GM23338 (cell line): ENCODE data around the gene SGMS2. TPM values are rescaled to one million over a fixed set of nuclear protein-coding genes. Genes with fewer than 3 reads are reported as not detected.

ENCODE experiments used
- ATAC-seq: fragments of 200-7000 bp; cut with Tn5 transposase; 3 replicates; pipeline ENCODE4 v1.9.1; 2020
- DNase-seq: peaks from one replicate; pipeline ENCODE4 v3.0.0-alpha.2; 2015; ENCODE audit warnings: low spot score
- H2AFZ ChIP-seq: fragments of 200-600 bp; sonication (generic); 2 replicates; pipeline ENCODE4 v1.8.0; 2016; ENCODE audit warnings: antibody characterized with exemption, mild to moderate bottlenecking, moderate library complexity
- H3F3A ChIP-seq: fragments of 200-600 bp; sonication (generic); replicated peaks from 2 replicates; pipeline ENCODE4 v1.8.0; 2017; ENCODE audit warnings: antibody characterized with exemption, mixed run types, low read depth
- H3K27ac ChIP-seq: fragments of 200-600 bp; sonication (generic); 2 replicates; pipeline ENCODE4 v1.6.1; 2016; ENCODE audit warnings: low read depth
- H3K27me3 ChIP-seq: fragments of 200-600 bp; sonication (generic); 2 replicates; pipeline ENCODE4 v1.8.0; 2016; ENCODE audit warnings: mild to moderate bottlenecking, mixed run types, moderate library complexity; ENCODE audit not compliant: insufficient read depth
- H3K36me3 ChIP-seq: fragments of 200-600 bp; sonication (generic); 2 replicates; pipeline ENCODE4 v1.8.0; 2016; ENCODE audit warnings: mild to moderate bottlenecking; ENCODE audit not compliant: insufficient read depth
- H3K4me1 ChIP-seq: fragments of 200-600 bp; sonication (generic); 2 replicates; pipeline ENCODE4 v1.8.0; 2016; ENCODE audit warnings: mild to moderate bottlenecking, moderate library complexity; ENCODE audit not compliant: insufficient read depth
- H3K4me2 ChIP-seq: fragments of 200-600 bp; sonication (generic); 2 replicates; pipeline ENCODE4 v1.7.1; 2017; ENCODE audit warnings: mixed run types
- H3K4me3 ChIP-seq: fragments of 200-600 bp; sonication (generic); 2 replicates; pipeline ENCODE4 v1.6.1; 2016; ENCODE audit warnings: mixed run types
- H3K79me2 ChIP-seq: fragments of 200-600 bp; sonication (generic); replicated peaks from 2 replicates; pipeline ENCODE4 v1.8.0; 2017; ENCODE audit warnings: mild to moderate bottlenecking; ENCODE audit not compliant: insufficient read depth
- H3K9me2 ChIP-seq: fragments of 200-600 bp; sonication (generic); 2 replicates; pipeline ENCODE4 v1.8.0; 2017; ENCODE audit not compliant: insufficient read depth
- H4K20me1 ChIP-seq: fragments of 200-600 bp; sonication (generic); replicated peaks from 2 replicates; pipeline ENCODE4 v1.8.0; 2017; ENCODE audit warnings: mild to moderate bottlenecking; ENCODE audit not compliant: insufficient read depth
- H3K27ac Mint-ChIP-seq: 2 replicates; pipeline ENCODE4 v1.8.0; 2020; ENCODE audit warnings: inconsistent platforms, mild to moderate bottlenecking, moderate library complexity, mixed read lengths
- H3K27me3 Mint-ChIP-seq: 3 replicates; pipeline ENCODE4 v1.8.0; 2022; ENCODE audit warnings: low read depth, mild to moderate bottlenecking, moderate library complexity, mixed read lengths, inconsistent platforms; ENCODE audit not compliant: insufficient read depth, poor library complexity
- H3K36me3 Mint-ChIP-seq: 3 replicates; pipeline ENCODE4 v1.8.0; 2021; ENCODE audit warnings: low read depth, mild to moderate bottlenecking, inconsistent platforms, moderate library complexity, mixed read lengths
- H3K4me1 Mint-ChIP-seq: 3 replicates; pipeline ENCODE4 v1.8.0; 2020; ENCODE audit warnings: mild to moderate bottlenecking, inconsistent platforms, mixed read lengths
- H3K4me3 Mint-ChIP-seq: 3 replicates; pipeline ENCODE4 v1.8.0; 2021; ENCODE audit warnings: moderate library complexity, mild to moderate bottlenecking, inconsistent platforms, mixed read lengths
- H3K9me3 Mint-ChIP-seq: 3 replicates; pipeline ENCODE4 v1.8.0; 2020; ENCODE audit warnings: moderate library complexity, mild to moderate bottlenecking, inconsistent platforms, mixed read lengths
- CREB1 ChIP-seq: fragments of 250-450 bp; sonication (Bioruptor Pico); IDR thresholded peaks from 2 replicates; pipeline ENCODE4 v1.5.0; 2020; ENCODE audit warnings: low read depth, mild to moderate bottlenecking, moderate library complexity
- EZH2 ChIP-seq: fragments of 200-600 bp; sonication (generic); IDR thresholded peaks from one replicate; pipeline ENCODE4 v1.8.0; 2017; ENCODE audit warnings: antibody characterized with exemption, mild to moderate bottlenecking, low read depth; ENCODE audit not compliant: unreplicated experiment
- EZH2phosphoT487 ChIP-seq: fragments of 200-600 bp; sonication (generic); IDR thresholded peaks from one replicate; pipeline ENCODE4 v1.8.1; 2018; ENCODE audit warnings: antibody characterized with exemption; ENCODE audit not compliant: unreplicated experiment
- JUNB ChIP-seq: IDR thresholded peaks from one replicate; pipeline ENCODE4 v1.6.1; 2016; ENCODE audit warnings: antibody characterized with exemption; ENCODE audit not compliant: unreplicated experiment
- NANOG ChIP-seq: IDR thresholded peaks from 2 replicates; pipeline ENCODE4 v1.6.1; 2016; ENCODE audit warnings: antibody characterized with exemption, borderline replicate concordance
- POLR2AphosphoS5 ChIP-seq: IDR thresholded peaks from 2 replicates; pipeline ENCODE4 v1.6.1; 2016; ENCODE audit warnings: antibody characterized with exemption, low read depth
- STAT1 ChIP-seq: IDR thresholded peaks from one replicate; pipeline ENCODE4 v1.6.1; 2016; ENCODE audit warnings: antibody characterized with exemption; ENCODE audit not compliant: unreplicated experiment
- ZNF114 ChIP-seq: fragments of 250-450 bp; sonication (Bioruptor Pico); IDR thresholded peaks from 2 replicates; pipeline ENCODE4 v1.5.0; 2020; ENCODE audit warnings: mild to moderate bottlenecking, moderate library complexity
- ZNF331 ChIP-seq: fragments of 250-450 bp; sonication (Bioruptor Pico); IDR thresholded peaks from 2 replicates; pipeline ENCODE4 v1.5.0; 2020; ENCODE audit warnings: low read depth, mild to moderate bottlenecking, moderate library complexity
- polyA plus RNA-seq: library from polyadenylated mRNA; unstranded; fragments of >200 nt; fragmentation: Nextera tagmentation; extraction: Ambion mirVana; gene quantifications from 2 replicates; pipeline ENCODE4 v1.2.1, GENCODE V29; 2016
- total RNA-seq: library from RNA; depleted of rRNA; stranded (reverse); fragments of >200 nt; shearing (Covaris generic); gene quantifications from 2 replicates; pipeline ENCODE4 v1.2.3, GENCODE V29; 2014
- TF ChIP-seq, protein P1 (sequence below), 2 experiments: fragments of 200-600 bp in 1 of 2; sonication (generic) in 1 of 2; conservative IDR thresholded peaks; 2 replicates each; pipeline versions ENCODE4 v1.5.1 to v1.6.1; 2016 to 2017; ENCODE audit warnings: antibody characterized with exemption in 2 of 2, low read depth in 2 of 2, mild to moderate bottlenecking in 2 of 2, moderate library complexity in 1 of 2
- TF ChIP-seq, protein P2 (sequence below): fragments of 250-450 bp; sonication (Bioruptor Pico); IDR thresholded peaks from 2 replicates; pipeline ENCODE4 v1.5.0; 2020; ENCODE audit warnings: mild to moderate bottlenecking, moderate library complexity
- TF ChIP-seq, protein P3 (sequence below): IDR thresholded peaks from 2 replicates; pipeline ENCODE4 v1.6.1; 2016; ENCODE audit warnings: antibody characterized with exemption
- TF ChIP-seq, protein P4 (sequence below): IDR thresholded peaks from one replicate; pipeline ENCODE4 v1.6.1; 2018; ENCODE audit warnings: antibody characterized with exemption; ENCODE audit not compliant: unreplicated experiment

The SGMS2 gene
- total and polyA plus RNA-seq, 2 experiments from 2014 or later: 0.35 to 1.1 TPM

DNA sequence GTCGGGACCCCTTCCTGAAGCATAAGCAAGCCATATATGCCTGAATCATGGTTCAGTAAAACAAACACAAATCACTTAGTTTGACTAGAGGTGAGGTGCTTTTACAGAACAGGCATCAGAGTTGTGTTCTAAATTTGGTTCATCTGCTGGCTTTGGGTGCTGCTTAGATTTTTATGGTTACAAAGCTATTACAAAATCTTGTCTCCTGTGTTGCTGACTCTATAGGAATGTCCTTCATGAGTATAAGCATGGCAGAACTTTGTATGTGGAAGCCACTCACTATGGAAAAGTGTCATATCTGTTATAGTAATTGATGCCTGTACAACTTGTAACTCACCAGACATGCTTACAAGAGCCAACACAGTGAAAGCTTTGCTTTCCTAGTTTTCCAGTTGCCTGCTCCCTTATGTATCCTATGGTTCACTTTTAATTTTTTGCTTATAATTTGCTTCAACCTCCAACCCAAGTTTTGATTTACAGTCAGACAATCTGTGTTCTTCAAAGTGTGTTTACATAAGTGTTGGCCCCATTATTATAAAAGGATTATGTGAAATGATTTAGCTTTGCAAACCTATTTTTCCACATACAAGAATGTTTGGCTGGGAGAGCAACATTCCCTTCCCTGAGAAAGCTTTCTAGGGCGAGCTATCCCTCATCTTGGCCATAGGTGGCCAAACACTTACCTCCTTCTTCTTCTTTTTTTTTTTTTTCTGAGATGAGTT, 76.6 kb downstream of the SGMS2 start:
- Histone ChIP-seq H3K4me1 (peaks cover 13% of the 10 kb centered on the region), H3K9me2 (peaks cover 18% of the 10 kb centered on the region; the same call in 1 of the 2 replicates), H3K27me3 (no peaks in the 10 kb centered on the region), H3F3A (no peaks in the 10 kb centered on the region), H3K36me3 (no peaks in the 10 kb centered on the region), H3K79me2 (no peaks in the 10 kb centered on the region), H3K27ac (no peak overlapping the region), H2AFZ (no peak overlapping the region), H4K20me1 (no peaks in the 10 kb centered on the region), H3K4me3 (no peak overlapping the region), H3K4me2 (no peak overlapping the region)
- ATAC-seq (no peak), DNase-seq (peak; percentile 21)
- H3K27me3 Mint-ChIP-seq: no peaks in the 10 kb centered on the region
- peaks cover 6% of the 10 kb centered on the region; the same call in 2 of the 3 replicates for H3K9me3 Mint-ChIP-seq
- peaks cover 4% of the 10 kb centered on the region; the same call in 2 of the 3 replicates for H3K4me1 Mint-ChIP-seq
- no peak overlapping the region for H3K4me3 Mint-ChIP-seq
- TF ChIP-seq STAT1 (no peak), POLR2AphosphoS5 (no peak), EZH2phosphoT487 (no peak), NANOG (no peak), JUNB (no peak), CREB1 (CRISPR knock-in tag) (no peak), EZH2 (no peak), ZNF114 (CRISPR knock-in tag) (no peak), ZNF331 (CRISPR knock-in tag) (no peak)
- TF ChIP-seq, protein P1, sequence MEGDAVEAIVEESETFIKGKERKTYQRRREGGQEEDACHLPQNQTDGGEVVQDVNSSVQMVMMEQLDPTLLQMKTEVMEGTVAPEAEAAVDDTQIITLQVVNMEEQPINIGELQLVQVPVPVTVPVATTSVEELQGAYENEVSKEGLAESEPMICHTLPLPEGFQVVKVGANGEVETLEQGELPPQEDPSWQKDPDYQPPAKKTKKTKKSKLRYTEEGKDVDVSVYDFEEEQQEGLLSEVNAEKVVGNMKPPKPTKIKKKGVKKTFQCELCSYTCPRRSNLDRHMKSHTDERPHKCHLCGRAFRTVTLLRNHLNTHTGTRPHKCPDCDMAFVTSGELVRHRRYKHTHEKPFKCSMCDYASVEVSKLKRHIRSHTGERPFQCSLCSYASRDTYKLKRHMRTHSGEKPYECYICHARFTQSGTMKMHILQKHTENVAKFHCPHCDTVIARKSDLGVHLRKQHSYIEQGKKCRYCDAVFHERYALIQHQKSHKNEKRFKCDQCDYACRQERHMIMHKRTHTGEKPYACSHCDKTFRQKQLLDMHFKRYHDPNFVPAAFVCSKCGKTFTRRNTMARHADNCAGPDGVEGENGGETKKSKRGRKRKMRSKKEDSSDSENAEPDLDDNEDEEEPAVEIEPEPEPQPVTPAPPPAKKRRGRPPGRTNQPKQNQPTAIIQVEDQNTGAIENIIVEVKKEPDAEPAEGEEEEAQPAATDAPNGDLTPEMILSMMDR (conservative IDR thresholded peaks at IDR 0.05; ENCODE audit: low read depth in 2 of 2): no peak
- TF ChIP-seq, protein P2, sequence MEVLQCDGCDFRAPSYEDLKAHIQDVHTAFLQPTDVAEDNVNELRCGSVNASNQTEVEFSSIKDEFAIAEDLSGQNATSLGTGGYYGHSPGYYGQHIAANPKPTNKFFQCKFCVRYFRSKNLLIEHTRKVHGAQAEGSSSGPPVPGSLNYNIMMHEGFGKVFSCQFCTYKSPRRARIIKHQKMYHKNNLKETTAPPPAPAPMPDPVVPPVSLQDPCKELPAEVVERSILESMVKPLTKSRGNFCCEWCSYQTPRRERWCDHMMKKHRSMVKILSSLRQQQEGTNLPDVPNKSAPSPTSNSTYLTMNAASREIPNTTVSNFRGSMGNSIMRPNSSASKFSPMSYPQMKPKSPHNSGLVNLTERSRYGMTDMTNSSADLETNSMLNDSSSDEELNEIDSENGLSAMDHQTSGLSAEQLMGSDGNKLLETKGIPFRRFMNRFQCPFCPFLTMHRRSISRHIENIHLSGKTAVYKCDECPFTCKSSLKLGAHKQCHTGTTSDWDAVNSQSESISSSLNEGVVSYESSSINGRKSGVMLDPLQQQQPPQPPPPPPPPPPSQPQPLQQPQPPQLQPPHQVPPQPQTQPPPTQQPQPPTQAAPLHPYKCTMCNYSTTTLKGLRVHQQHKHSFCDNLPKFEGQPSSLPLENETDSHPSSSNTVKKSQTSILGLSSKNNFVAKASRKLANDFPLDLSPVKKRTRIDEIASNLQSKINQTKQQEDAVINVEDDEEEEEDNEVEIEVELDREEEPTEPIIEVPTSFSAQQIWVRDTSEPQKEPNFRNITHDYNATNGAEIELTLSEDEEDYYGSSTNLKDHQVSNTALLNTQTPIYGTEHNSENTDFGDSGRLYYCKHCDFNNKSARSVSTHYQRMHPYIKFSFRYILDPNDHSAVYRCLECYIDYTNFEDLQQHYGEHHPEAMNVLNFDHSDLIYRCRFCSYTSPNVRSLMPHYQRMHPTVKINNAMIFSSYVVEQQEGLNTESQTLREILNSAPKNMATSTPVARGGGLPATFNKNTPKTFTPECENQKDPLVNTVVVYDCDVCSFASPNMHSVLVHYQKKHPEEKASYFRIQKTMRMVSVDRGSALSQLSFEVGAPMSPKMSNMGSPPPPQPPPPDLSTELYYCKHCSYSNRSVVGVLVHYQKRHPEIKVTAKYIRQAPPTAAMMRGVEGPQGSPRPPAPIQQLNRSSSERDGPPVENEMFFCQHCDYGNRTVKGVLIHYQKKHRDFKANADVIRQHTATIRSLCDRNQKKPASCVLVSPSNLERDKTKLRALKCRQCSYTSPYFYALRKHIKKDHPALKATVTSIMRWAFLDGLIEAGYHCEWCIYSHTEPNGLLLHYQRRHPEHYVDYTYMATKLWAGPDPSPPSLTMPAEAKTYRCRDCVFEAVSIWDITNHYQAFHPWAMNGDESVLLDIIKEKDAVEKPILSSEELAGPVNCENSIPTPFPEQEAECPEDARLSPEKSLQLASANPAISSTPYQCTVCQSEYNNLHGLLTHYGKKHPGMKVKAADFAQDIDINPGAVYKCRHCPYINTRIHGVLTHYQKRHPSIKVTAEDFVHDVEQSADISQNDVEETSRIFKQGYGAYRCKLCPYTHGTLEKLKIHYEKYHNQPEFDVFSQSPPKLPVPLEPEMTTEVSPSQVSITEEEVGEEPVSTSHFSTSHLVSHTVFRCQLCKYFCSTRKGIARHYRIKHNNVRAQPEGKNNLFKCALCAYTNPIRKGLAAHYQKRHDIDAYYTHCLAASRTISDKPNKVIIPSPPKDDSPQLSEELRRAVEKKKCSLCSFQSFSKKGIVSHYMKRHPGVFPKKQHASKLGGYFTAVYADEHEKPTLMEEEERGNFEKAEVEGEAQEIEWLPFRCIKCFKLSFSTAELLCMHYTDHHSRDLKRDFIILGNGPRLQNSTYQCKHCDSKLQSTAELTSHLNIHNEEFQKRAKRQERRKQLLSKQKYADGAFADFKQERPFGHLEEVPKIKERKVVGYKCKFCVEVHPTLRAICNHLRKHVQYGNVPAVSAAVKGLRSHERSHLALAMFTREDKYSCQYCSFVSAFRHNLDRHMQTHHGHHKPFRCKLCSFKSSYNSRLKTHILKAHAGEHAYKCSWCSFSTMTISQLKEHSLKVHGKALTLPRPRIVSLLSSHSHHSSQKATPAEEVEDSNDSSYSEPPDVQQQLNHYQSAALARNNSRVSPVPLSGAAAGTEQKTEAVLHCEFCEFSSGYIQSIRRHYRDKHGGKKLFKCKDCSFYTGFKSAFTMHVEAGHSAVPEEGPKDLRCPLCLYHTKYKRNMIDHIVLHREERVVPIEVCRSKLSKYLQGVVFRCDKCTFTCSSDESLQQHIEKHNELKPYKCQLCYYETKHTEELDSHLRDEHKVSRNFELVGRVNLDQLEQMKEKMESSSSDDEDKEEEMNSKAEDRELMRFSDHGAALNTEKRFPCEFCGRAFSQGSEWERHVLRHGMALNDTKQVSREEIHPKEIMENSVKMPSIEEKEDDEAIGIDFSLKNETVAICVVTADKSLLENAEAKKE (CRISPR knock-in tag): no peak
- TF ChIP-seq, protein P3, sequence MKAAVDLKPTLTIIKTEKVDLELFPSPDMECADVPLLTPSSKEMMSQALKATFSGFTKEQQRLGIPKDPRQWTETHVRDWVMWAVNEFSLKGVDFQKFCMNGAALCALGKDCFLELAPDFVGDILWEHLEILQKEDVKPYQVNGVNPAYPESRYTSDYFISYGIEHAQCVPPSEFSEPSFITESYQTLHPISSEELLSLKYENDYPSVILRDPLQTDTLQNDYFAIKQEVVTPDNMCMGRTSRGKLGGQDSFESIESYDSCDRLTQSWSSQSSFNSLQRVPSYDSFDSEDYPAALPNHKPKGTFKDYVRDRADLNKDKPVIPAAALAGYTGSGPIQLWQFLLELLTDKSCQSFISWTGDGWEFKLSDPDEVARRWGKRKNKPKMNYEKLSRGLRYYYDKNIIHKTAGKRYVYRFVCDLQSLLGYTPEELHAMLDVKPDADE: no peak
- TF ChIP-seq, protein P4, sequence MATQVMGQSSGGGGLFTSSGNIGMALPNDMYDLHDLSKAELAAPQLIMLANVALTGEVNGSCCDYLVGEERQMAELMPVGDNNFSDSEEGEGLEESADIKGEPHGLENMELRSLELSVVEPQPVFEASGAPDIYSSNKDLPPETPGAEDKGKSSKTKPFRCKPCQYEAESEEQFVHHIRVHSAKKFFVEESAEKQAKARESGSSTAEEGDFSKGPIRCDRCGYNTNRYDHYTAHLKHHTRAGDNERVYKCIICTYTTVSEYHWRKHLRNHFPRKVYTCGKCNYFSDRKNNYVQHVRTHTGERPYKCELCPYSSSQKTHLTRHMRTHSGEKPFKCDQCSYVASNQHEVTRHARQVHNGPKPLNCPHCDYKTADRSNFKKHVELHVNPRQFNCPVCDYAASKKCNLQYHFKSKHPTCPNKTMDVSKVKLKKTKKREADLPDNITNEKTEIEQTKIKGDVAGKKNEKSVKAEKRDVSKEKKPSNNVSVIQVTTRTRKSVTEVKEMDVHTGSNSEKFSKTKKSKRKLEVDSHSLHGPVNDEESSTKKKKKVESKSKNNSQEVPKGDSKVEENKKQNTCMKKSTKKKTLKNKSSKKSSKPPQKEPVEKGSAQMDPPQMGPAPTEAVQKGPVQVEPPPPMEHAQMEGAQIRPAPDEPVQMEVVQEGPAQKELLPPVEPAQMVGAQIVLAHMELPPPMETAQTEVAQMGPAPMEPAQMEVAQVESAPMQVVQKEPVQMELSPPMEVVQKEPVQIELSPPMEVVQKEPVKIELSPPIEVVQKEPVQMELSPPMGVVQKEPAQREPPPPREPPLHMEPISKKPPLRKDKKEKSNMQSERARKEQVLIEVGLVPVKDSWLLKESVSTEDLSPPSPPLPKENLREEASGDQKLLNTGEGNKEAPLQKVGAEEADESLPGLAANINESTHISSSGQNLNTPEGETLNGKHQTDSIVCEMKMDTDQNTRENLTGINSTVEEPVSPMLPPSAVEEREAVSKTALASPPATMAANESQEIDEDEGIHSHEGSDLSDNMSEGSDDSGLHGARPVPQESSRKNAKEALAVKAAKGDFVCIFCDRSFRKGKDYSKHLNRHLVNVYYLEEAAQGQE: no peak
- no peak overlapping the region for H3K27ac Mint-ChIP-seq
- H3K36me3 Mint-ChIP-seq: peaks cover 13% of the 10 kb centered on the region
